Tongue (tissue), 2 donors: Measurements from ENCODE around the gene MMP8. TPM values are rescaled to one million over a fixed set of nuclear protein-coding genes. Genes with fewer than 3 reads are reported as not detected.
A peak's percentile ranks its signal among the peaks of the same experiment; 100 is the strongest.

Experiments used
- DNase-seq: peaks from one replicate; pipeline ENCODE4 v3.0.0-alpha.2; 2015
- total RNA-seq: library from RNA; depleted of rRNA; stranded (reverse); fragments of >200 nt; gene quantifications from one replicate; pipeline ENCODE4 v1.2.3, GENCODE V29; 2014

MMP8 gene
- total RNA-seq, 1 donor from 2014 or later = 0.51 TPM

DNA sequence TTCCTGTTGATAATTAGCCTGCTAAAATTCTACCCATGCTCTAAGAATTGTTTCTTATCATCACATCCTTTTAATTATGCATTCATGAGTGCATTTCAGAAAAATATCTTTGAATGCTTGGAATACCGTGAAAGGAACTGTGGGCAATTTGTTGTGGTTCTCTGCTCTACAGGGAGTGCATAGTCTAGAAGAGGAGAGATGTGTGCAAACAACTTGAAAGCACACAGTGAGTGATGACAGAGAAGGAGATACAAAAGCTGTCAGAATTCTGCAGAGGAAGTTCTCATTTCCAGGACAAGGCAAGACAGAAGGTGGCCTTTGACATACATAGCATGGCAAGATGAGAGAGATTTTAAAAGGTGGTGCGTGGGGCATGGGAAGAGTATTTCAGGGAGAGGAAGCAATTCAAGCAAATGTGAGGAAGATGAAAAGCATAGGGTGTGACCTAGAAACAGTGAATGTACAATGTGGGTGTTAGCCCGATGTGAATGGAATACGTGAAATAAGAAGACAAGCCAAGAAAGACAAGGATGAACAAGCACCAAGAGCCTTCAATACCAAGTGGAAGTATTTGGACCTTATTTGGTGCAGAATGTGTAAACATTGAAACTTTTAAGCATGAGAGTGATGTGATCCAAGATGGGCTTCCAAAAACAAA, 5.0 kb downstream of the MMP8 start:
- no peak for DNase-seq

DNA sequence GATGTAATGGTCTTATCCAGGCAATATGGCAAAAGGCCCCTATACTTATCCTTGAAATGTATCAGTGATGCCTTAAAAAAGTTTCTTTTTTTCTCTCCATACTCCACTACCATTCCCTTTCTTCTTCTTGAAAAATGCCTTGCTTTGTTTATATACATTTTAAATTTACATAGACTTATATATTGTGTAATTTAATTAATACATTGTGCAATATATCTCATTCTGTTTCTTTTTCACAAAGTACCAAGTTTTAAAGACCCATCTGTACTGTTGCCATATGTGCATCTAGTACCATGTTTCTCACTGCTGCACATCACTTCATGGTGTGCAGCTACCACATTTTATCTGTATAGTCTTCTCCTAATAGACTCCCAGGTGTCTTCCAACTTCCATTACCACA, 7.5 kb downstream of the MMP8 start:
- no peak for DNase-seq

DNA sequence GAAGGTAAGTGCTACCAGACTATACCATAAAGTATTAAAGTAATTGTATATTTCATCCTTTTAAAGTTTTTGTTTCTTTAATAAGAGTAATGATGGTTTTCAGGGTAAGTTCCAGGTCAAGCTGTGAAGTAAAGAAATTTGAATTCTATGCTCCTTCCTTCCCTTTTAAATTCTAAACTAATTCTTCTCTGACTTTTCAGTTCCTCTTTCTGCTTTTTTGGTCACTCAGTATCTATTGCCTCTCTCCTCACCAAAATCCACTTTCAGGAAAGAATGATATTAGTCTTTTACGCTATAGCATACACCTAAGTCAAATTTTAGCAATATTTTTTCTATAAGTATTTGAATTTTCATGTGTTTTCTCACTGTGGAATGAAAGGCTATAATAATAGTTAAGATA, 8.2 kb downstream of the MMP8 start:
- DNase-seq = no peak

DNA sequence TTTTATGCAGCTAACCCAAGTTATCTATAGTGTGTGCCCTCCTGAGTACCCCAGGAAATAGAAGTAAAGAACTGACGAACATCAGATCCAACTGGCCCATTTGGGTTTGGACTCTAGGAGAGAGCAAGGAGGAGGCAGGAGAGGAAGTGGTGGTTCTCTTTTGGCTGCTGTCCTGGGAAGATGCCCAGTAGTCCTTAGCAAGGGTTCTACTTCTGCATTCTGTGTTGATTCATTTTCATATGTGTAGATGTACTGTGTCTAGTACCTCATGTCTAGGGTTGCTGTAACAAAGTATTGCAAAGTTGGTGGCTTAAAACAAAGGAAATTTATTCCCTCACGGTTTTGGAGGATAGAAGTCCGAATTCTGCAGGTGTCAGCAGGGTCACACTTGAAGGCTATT, 12.6 kb downstream of the MMP8 start:
- no peak for DNase-seq

DNA sequence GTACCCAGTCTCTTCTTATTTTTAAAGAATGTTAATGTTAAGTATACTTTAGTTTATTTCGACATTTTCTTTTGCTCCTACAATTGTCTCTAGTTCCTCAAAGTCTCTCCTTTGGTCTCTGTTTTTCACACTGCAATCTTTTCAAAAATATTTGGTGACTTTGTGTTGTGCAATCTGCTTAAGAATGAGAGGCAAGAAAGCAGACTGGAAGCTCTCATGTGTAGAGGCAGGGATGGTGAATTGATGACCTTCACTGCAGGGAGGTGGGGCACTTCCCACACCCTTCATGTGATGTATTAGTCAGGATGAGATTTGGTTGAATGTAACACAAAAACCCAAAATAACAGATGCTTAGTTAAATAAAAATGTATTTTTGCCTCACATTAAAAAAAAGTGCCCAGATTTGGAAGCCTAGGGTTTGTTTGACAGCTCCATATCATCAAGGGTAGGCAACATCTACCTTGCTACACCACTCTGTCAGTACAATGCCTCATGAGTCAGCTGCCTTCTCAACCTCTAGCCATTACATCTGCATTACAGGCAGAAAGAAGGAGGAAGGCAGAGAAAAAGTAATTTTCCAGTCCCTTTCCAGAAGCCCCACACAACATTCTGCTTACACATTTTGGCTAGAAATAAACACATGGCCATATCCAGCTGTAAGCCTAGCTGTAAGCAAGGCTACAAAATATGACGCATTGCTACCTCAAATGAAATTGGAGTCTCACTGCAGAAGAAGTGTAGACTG, 15.4 kb downstream of the MMP8 start:
- no peak for DNase-seq

DNA sequence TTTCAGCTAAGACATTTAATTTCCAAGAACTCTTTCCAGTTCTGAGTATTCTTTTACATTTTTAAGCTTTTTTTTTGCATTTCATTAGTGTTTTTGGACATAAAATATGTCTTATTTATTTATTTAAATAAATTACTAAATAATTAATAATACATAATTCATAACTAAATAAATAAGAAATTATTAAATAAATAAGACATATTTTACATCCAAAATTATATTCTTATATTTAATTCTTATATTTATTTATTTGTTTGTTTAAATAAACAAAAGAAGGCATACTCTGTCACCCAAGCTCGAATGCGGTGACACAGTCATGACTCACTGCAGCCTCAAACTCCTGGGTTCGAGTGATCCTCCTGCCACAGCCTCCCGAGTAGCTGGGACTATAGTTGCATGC, 16.1 kb downstream of the MMP8 start:
- no peak for DNase-seq

DNA sequence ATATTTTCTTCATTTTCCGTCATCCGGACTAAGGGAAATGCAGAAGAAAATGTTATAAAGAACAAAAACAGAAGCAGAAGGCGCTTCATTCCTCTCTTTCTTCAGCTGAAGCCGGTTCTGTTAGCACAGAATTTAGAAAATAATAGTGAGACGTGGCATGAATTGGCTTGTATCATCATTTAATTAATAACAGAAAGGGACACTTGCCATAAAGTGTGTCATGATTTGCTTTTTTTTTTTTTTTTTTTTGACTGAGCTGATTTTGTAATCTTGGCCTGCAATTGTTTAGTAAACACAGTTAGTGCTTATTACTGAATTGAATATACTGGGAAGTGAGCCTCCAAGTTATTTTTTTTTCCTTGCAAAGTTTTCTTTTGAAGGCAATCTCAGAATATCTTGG, 19.1 kb downstream of the MMP8 start, which contains the start of gene MMP27:
Gene MMP27, minus strand, starts transcription at position 144 of the 400 bp plus-strand sequence. Its CDS starts 55 bp downstream, at position 89.
- no peak for DNase-seq

DNA sequence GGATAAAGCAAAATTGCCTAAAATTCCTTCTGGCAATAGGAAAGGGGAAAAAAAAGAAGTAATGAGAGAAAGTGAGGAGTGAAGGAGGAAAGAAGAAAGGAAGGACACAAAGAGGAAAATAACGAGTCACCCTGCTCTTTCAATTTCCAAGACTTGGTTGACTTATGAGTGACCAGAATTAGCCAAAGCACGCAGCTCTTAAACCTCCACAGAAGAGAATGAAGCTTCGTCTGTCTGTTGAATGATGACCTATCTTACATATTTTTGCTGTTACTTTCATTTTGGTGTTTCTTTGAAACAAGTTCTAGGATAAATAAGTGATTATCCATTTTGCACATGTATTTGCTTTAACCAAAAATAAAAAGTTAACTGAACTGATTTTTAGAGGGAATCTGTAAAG, 19.9 kb downstream of the MMP8 start:
- no peak for DNase-seq

DNA sequence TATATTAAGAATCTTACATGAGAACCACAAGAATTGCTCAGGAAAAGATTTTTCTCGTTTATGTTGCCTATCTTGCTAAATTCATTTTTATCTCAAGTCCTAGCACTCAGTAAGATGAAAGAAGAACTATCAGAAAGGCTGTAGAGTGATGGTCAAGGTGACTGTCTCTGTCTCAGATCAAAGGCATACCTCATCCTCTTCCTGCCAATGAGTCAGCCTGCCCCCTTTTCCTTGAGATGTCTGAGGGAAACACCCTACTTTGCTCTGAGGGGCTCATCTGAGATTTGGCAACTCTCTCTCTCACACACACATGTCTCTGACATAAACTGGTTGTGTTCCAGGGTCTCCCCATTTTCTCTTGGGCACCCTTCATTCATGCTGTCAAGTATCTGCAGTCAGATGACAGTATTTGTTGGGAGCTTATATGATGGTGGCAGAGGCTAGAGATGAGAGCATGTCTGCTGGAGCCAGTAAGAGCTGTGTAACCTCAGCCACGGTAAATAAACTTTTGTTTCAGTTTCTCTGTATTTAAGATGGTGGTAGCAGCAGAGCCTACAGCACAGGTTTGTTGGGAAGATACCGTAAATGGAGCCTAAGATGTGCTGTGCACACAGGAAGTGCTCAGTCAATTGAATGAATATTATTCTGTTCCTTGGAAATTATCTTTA, 20.8 kb downstream of the MMP8 start:
- no peak for DNase-seq

DNA sequence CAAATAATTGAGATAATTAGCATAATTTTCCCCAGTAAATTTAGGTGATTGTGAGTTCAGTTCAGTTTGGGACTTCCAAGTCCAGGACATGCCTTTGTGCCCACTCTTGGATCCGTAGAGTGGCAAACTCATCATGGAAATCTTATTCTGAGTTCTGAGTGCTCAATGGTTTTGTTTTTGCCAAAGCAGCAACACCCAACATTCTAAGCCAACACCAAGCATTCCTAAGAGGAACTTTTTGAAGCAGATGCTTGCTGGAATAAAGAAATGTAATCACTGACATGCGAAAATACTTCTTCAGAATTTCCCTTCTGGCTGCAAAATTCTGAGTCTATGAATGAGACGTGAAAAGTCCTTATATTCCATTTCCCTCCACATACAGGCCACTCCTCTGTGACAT, 29.6 kb downstream of the MMP8 start:
- no peak for DNase-seq

DNA sequence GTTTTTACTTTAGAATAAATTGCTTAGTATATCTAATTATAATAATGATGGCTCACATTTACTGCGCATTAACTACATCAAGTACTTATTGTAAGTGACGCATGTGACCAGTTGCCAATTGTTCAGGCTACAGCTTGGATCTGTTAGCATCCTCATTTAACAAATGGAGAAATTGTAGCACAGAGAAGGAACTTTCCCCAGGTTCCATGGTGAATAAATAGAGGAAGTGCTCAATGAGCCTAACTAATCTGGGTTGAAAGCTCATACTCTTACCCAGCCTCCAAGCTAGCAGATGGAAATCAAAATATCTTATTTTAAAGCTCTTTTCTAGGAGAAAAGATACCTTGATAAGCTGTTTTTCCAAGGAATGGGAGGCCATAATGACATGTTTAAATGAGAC, 39.0 kb downstream of the MMP8 start:
- DNase-seq = no peak

DNA sequence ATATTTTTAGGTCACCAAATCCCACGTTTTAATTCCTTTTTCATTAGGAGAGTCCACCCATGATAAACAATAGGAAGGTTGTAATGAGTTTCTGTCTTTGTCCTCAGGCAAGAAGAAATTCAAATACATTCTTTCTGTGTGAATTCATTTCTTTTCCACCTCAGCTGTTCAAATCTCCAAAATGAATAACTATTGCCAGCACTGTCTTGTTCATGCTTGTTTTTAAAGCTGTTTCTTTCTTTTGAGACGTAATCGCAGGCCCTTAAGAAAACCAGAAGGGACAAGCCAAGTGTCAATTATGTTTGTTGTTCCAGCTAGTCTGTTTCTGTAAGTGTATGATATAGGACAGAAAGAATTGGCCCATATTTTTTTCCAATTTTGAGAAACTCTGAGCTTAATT, 39.4 kb downstream of the MMP8 start:
- peak; percentile 77 for DNase-seq

DNA sequence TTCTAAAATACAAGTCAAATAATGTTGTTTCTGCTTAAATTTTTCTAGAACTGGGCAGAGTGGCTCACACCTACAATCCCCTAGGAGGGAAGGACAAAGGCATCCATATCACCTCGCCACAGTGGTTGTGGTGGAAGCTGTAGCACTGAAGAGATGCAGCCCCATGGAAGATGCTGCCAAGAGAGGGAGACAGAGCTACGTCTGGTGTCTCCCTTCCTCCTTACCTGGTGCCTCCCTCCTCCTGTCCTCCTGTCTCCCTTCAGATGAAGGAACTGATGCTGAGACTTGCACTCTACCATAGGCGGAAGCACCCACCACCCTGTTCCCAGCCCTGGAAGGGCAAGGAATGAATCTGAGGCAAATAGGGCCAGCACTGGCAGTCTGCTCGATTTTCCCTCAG, 41.5 kb downstream of the MMP8 start:
- DNase-seq = no peak

DNA sequence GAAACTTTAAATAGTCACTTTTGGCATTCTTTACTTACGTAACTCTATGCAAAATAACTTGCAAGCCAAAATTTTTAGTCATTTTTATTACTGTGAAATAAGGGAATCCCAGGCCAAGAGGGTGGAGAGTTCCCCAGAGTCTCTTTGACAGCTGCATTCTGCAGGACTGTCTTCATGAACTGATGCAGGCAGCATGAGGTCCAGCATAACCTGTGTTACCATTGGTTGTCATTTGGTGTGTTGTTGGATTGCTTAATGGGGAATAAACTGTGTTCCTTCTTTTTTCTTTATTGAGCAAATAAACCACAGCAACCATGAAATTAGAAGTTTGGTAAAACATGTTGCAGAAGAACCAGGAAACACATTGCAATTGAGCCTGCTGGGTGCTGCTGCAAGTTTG, 43.8 kb downstream of the MMP8 start:
- peak; percentile 26 for DNase-seq

DNA sequence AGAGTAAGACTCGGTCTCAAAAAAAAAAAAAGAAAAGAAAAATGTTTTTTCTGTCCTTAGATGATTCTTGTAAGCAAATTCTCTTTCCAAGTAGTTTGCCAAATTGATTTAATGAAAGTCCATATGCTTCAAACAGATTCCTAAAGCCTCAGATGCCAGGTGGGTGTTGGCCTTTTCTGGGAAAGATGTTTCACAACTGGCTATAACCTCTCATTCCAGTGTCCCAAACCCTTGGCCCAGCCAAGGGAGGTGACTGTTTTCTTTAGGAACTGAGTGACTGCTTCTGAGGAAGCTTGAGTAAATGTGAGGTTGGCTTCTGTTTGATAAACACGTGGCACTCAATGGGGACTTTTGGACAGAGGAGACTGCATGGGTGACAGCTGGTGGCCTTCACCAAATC, 46.7 kb downstream of the MMP8 start:
- no peak for DNase-seq

DNA sequence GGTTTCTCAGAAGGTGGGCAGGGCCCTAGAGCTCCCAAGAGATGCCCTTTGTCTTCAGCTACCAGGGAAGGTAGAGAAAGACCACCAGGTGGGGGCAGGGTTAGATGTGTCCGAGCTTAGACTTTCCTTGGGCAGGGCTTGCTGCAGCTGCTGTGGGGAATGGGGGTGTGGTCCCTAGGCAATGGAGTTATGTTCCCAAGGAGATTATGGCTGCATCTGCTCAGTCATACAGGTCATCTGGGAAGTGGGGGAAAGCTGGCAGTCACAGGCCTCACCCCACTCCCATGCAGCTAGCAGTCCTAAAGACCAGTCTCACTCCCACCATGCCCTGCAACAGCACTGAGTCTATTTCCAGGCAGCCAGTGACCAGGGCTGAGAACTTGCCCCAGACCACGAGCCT, 48.7 kb downstream of the MMP8 start:
- peak; percentile 32 for DNase-seq

DNA sequence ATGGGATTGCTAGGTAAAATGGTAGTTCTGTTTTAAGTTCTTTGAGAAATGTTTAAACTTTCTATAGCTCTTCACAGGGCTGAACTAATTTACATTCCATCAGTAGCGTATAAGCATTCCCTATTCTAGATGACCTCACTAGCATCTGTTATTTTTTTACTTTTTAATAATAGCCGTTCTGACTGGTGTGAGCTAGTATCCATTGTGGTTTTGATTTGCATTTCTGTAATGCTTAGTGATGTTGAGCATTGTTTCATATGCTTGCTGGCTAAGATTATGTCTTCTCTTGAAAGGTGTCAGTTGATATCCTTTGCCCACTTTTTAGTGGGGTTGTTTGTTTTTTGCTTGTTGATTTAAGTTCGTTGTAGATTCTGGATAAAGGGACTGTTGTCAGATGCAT, 55.1 kb downstream of the MMP8 start:
- DNase-seq = no peak

DNA sequence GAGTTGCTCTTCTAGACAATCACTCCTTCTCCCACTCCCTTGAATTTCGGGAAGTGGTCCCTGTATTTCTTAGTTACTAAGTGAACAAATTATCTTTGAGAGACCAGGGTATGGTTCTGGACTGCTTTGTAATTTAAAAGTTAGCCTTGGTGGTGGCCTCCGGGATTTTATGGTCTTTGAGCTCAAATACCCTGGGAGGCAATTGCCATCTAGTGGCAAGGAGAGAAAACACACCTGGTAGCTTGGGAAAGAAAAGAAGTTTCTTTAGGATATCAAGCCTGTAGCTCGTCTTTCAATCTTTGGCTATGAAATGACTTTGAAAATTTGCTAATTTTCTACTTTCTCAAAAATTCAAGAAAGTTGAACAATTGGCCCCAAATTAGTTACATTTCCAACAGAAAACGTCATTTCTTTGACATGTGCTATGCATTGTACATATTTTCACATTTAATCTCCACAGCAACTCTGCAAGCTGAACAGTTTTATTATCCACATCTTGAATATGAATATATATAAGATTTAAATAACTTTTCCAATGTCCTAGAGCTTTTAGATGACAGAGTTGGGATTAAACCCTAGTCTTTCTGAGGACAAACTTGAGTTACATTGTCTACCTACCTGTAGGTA, 58.3 kb downstream of the MMP8 start:
- DNase-seq = peak; percentile 46

DNA sequence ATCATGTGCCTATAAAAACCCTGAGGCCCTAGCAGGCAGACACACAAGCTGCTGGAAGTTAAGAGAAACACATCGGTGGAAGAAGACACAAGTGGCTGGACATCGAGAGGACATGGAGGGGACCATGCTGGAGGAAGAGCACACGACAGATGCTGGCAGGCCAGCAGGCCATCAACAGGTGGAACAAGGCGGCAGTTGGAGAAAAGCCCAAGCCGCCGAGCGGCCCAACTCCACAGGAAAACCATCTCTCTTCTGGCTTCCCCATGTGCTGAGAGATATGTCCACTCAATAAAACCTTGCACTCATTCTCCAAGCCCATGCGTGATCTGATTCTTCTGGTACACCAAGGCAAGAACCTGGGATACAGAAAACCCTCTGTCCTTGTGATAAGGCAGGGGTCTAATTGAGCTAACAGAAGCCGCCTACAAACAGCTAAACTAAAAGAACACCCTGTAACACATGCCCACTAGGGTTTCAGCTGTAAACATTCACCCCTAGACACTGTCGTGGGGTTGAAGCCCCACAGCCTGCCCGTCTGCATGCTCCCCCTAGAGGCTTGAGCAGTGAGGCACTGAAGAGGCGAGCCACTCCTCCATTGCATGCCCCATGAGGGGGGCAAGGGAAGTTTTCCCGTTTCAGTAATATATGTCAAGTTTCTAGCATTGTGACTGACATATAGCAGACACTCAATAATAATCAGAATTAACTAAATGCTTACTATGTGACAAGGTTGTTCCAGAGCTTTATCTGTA, 60.6 kb downstream of the MMP8 start:
- DNase-seq = no peak

DNA sequence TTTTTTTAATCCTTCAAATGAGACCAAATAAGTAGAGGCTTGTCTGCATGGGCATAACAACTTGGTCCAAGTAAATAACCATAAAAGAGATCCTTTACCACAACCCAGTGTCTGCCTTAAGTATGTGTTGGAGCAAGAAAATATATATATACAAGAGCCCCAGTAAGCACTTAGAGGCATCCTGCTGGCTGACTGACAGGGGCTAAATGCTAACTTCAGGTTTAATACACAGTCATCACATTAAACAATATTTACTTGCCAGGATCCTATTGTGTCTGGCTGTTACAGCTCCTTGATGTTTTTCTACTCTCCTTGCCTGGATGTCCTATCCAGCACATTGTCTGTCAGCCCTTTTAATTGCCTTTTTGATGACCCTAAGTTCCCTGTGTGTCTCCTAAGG, 62.1 kb downstream of the MMP8 start:
- DNase-seq = no peak
